CD4-positive, alpha-beta T cell (primary cell): ENCODE data around the gene CATSPERE. TPM values are rescaled to one million over a fixed set of nuclear protein-coding genes. Genes with fewer than 3 reads are reported as not detected.

Source experiments
- ATAC-seq: fragments of 200-7000 bp; cut with Tn5 transposase; one replicate; pipeline ENCODE4 v1.10.0; 2022; ENCODE audit warnings: mild to moderate bottlenecking; ENCODE audit not compliant: poor library complexity
- CTCF ChIA-PET: fragments of 350-600 bp; sonication (Branson Sonifier 250); formaldehyde crosslinking; loops from one replicate; lab custom pipeline; 2021; ENCODE audit warnings: antibody characterized with exemption, inconsistent platforms; lab: Charles Lee
- POLR2A ChIA-PET: fragments of 350-600 bp; sonication (Branson Sonifier 250); formaldehyde crosslinking; loops from one replicate; lab custom pipeline; 2021; ENCODE audit warnings: antibody characterized with exemption, inconsistent platforms; lab: Charles Lee
- DNase-seq, 14 experiments: peaks; one replicate each; pipeline ENCODE4 v3.0.0-alpha.2; 2013 to 2020; ENCODE audit warnings: mixed read lengths in 2 of 14
- H3K27ac ChIP-seq, 2 donors: one replicate each; pipeline versions ENCODE4 v1.5.1 to v1.7.0; 2013; ENCODE audit warnings: low read length in 2 of 2, low read depth in 1 of 2, mild to moderate bottlenecking in 1 of 2
- H3K27me3 ChIP-seq, 2 experiments: 1 replicate in 1 of 2; 2 replicates in 1 of 2; pipeline versions ENCODE4 v1.6.1 to v1.7.0; 2013; ENCODE audit warnings: low read length in 2 of 2, control low read depth in 1 of 2, mild to moderate bottlenecking in 1 of 2, moderate library complexity in 1 of 2; ENCODE audit not compliant: insufficient read depth in 2 of 2, control insufficient read depth in 1 of 2
- H3K36me3 ChIP-seq: one replicate; pipeline ENCODE4 v1.6.1; 2013; ENCODE audit warnings: low read length, control low read depth; ENCODE audit not compliant: insufficient read depth
- H3K4me1 ChIP-seq: one replicate; pipeline ENCODE4 v1.6.1; 2013; ENCODE audit warnings: low read length, control low read depth; ENCODE audit not compliant: insufficient read depth
- H3K4me3 ChIP-seq: one replicate; pipeline ENCODE4 v1.5.1; 2013; ENCODE audit warnings: mild to moderate bottlenecking, low read length, moderate library complexity
- H3K9me3 ChIP-seq, 2 experiments: 1 replicate in 1 of 2; 2 replicates in 1 of 2; pipeline versions ENCODE4 v1.6.1 to v1.7.0; 2013; ENCODE audit warnings: low read length in 2 of 2, mild to moderate bottlenecking in 2 of 2, control low read depth in 1 of 2, moderate library complexity in 1 of 2; ENCODE audit not compliant: control insufficient read depth in 1 of 2, insufficient read depth in 1 of 2
- H3K27ac Mint-ChIP-seq: one replicate; pipeline ENCODE4 v1.8.0; 2020; ENCODE audit warnings: mixed read lengths
- H3K27me3 Mint-ChIP-seq: one replicate; pipeline ENCODE4 v1.8.0; 2021; ENCODE audit warnings: mixed read lengths
- H3K36me3 Mint-ChIP-seq: one replicate; pipeline ENCODE4 v1.8.0; 2021; ENCODE audit warnings: low read depth, mixed read lengths
- H3K4me1 Mint-ChIP-seq: one replicate; pipeline ENCODE4 v1.8.0; 2021; ENCODE audit warnings: low read depth, mixed read lengths
- H3K4me3 Mint-ChIP-seq: one replicate; pipeline ENCODE4 v1.8.0; 2020; ENCODE audit warnings: mild to moderate bottlenecking, mixed read lengths
- H3K9me3 Mint-ChIP-seq: one replicate; pipeline ENCODE4 v1.8.0; 2020; ENCODE audit warnings: mixed read lengths
- CTCF ChIP-seq: fragments of 200-600 bp; IDR thresholded peaks from one replicate; pipeline ENCODE4 v1.8.0; 2022; ENCODE audit warnings: antibody characterized with exemption, mild to moderate bottlenecking
- intact Hi-C, 2 experiments: fragments of 100-400 bp; cut with DNase I in 1 of 2; cut with micrococcal nuclease in 1 of 2; formaldehyde crosslinking; loops; one replicate each; pipeline versions ENCODE4 v1.15.1 to v1.9.0; 2023 to 2025; cut with DNase I, micrococcal nuclease
- total RNA-seq, 174 experiments: library from RNA in 2 of 174; stranded (reverse) in 2 of 174; gene quantifications; one replicate each; pipeline ENCODE4 v1.2.3 and lab custom pipeline; 2021 to 2026

Gene CATSPERE
- total RNA-seq, 2 experiments from 2014 or later = 0.91 to 1.4 TPM

GRCh38 chr1:244636488-244637259 is 175.6 kb downstream of the CATSPERE start:
- intact Hi-C loops = no loop called here
- no peak overlapping the region for H3K4me3 Mint-ChIP-seq
- no peak for DNase-seq
- no peak overlapping the region for H3K27ac ChIP-seq
- CTCF ChIA-PET = no interaction called here
- H3K27me3 ChIP-seq = no peaks in the 10 kb centered on the region
- POLR2A ChIA-PET = no interaction called here
- H3K36me3 Mint-ChIP-seq = no peaks in the 10 kb centered on the region
- TF ChIP-seq CTCF = no peak
- H3K4me1 Mint-ChIP-seq = no peaks in the 10 kb centered on the region
- H3K4me3 ChIP-seq = no peak overlapping the region
- ATAC-seq = no peak
- H3K4me1 ChIP-seq = no peaks in the 10 kb centered on the region
- no peak overlapping the region for H3K27ac Mint-ChIP-seq
- H3K9me3 Mint-ChIP-seq = no peaks in the 10 kb centered on the region
- H3K27me3 Mint-ChIP-seq = no peaks in the 10 kb centered on the region
- no peaks in the 10 kb centered on the region for H3K9me3 ChIP-seq
- H3K36me3 ChIP-seq = no peaks in the 10 kb centered on the region

- no peaks in the 10 kb centered on the region for H3K36me3 Mint-ChIP-seq
- H3K36me3 ChIP-seq = no peaks in the 10 kb centered on the region
- DNase-seq = no peak
- no peaks in the 10 kb centered on the region for H3K27me3 ChIP-seq
- intact Hi-C loops = no loop called here
- TF ChIP-seq CTCF = no peak
- H3K4me3 Mint-ChIP-seq = no peak overlapping the region
- peaks cover 10% of the 10 kb centered on the region for H3K27me3 Mint-ChIP-seq
- ATAC-seq = no peak
- no peaks in the 10 kb centered on the region for H3K9me3 Mint-ChIP-seq
- no peak overlapping the region for H3K27ac ChIP-seq
- POLR2A ChIA-PET = no interaction called here
- H3K9me3 ChIP-seq = no peaks in the 10 kb centered on the region
- no peak overlapping the region for H3K27ac Mint-ChIP-seq
- CTCF ChIA-PET = interaction anchor here (1.3 kb wide), 1 partner anchor 31 kb away, joined by 3 read pairs; no protein-coding TSS in a partner anchor
- H3K4me1 Mint-ChIP-seq = no peaks in the 10 kb centered on the region
- H3K4me3 ChIP-seq = no peak overlapping the region
- no peaks in the 10 kb centered on the region for H3K4me1 ChIP-seq
These were observed 178.5 kb downstream of the CATSPERE start for GRCh38 chr1:244639561-244639960.

- Histone ChIP-seq H3K9me3 (no peaks in the 10 kb centered on the region), H3K36me3 (no peaks in the 10 kb centered on the region), H3K27ac (no peak overlapping the region), H3K4me1 (no peaks in the 10 kb centered on the region), H3K4me3 (no peak overlapping the region), H3K27me3 (no peaks in the 10 kb centered on the region)
- ChIA-PET CTCF (interaction anchor here (1.3 kb wide), 1 partner anchor 33 kb away, joined by 3 read pairs; no protein-coding TSS in a partner anchor), POLR2A (no interaction called here)
- H3K9me3 Mint-ChIP-seq = no peaks in the 10 kb centered on the region
- H3K4me3 Mint-ChIP-seq = no peak overlapping the region
- no peaks in the 10 kb centered on the region for H3K4me1 Mint-ChIP-seq
- H3K36me3 Mint-ChIP-seq = no peaks in the 10 kb centered on the region
- ATAC-seq (no peak), DNase-seq (no peak)
- H3K27ac Mint-ChIP-seq = no peak overlapping the region
- intact Hi-C loops = no loop called here
- H3K27me3 Mint-ChIP-seq = peaks cover 10% of the 10 kb centered on the region
- no peak for TF ChIP-seq CTCF
These were observed 179.8 kb downstream of the CATSPERE start for GRCh38 chr1:244640917-244641316.
